HG02870 (cell line): Measurements from ENCODE around the gene MAP2K3.

ENCODE experiments used
- ATAC-seq: cut with Tn5 transposase; IDR thresholded peaks from one replicate; pipeline ENCODE4 v1.9.1; 2021; ENCODE audit warnings: mild to moderate bottlenecking, moderate library complexity; ENCODE audit not compliant: unreplicated experiment

The MAP2K3 gene

GRCh38 chr17:21252796-21253645 lies 31.5 kb upstream of the MAP2K3 start, which contains the start of gene NATD1:
NATD1 (minus strand) TSS chr17:21253410; CDS start chr17:21253264, 146 bp downstream.
- ATAC-seq: peak; percentile 83

DNA sequence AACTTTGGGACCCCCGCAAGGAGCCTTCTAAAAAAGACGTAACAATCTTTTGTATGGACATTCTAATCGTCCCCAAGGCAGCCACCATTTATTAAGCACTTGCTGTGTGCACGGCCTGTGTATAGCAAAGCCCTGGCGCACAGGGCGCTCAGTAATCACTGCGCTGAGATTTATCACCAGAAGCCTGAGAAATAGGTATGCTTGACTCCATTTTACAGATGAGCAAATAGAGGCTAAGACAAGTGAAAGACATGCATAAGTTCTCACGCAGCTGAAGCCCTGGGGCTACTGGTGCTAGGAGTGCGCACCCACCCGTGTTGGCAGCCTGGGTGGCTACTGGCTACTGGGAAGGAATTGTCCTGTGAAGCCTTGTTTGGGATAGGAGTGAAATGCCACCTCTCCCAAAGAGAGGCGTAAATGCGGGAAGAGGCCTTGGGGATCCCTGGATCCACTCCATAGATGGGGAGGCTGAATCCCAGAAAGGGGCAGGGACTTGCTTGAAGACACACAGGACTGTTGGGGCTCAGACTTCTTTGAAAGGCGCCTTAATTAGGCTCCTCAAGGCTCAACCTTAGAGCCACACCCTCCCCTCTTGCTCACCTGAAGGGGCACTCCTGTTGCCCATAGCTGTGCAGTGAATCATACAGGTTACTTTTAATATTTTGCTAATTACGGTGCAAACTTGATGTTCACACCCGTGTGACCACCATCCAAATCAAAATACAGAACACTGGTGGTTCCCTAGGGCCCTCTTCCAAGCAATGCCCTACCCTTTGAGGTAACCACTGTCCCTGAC lies 30.7 kb upstream of the MAP2K3 start:
- peak; percentile 16 for ATAC-seq

DNA sequence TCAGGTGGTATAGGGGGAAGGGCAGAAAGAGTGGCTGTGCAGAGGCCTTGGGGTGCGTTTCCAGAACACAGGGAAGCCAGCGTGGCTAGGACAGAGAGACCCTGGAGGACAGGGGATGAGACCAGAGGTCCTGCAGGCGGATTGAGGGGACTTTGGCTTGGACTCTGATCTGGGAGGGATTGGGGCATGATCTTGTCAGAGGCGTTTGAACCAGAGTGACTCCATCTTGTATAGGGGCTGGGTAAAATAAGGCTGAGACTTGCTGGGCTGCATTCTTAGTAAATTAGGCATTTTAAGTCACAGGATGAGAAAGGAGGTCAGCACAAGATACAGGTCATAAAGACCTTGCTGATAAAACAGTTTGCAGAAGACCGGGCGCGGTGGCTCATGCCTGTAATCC lies 25.9 kb upstream of the MAP2K3 start:
- no peak for ATAC-seq

DNA sequence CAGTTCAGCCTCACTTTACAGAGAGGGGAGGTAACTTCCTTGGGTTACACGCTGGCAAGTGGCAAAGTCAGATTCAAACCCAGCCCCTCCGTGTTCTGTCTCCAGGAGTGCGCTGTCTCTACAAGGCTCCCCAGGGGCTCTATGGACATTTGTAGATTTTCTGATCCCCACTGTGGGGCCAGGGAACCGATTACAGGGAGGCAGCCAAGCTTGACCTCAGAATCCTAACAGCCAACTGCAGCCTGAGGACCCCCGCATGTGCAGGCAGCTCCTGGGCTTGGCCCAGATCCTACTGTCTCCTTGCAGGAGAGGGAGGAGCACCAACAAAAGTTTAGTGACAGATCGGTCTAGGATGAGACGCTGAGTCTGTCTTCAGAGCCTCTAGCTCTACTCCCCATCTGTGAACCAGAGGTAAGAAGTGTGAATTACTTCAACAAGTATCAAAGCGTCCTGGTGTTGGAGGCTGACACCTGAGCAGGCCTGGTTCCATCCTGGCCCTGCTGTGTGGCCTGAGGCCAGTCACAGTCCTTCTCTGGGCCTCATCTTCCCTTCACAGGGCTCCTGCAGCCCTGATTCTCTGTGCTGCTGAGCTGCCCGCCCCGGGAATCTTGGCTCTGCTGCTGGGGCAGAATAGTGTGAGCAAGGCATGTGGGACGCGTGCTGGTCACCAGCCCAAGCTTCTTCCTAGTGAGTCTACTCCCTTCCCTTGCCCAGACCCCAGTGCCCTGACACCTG lies 22.1 kb upstream of the MAP2K3 start:
- ATAC-seq: no peak

- ATAC-seq: no peak
Measured at GRCh38 chr17:21263376-21263775, 21.1 kb upstream of the MAP2K3 start.

DNA sequence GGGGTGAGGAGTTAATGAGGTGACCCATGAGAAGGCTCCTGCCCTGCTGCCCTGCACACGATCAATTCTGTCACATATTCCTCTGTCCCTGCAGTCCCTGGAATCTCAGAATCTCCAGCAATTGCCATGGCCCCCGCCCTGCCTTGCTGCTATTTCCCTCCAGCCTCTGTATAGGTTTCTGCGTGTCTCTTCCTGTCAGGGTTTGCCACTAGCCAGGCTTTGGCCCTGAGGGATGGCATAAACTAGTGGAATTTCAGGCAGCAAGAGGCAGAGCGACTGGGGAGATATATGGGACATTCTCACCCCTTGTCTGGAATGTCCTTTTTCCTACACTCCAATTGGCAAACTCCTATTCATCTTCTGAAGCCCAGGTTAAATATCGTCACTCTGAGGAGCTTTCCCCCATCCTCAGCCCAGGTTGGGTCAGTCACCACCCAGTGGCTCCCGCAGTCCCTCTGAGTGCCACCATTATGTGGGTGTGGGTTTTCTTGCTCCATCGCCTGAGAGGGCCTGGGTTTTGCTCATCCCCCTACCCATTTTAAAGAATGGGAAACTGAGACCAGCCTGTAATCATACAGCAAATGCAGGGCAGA lies 15.8 kb upstream of the MAP2K3 start:
- ATAC-seq: no peak

- no peak for ATAC-seq
Measured at GRCh38 chr17:21269394-21269793, 15.1 kb upstream of the MAP2K3 start.

DNA sequence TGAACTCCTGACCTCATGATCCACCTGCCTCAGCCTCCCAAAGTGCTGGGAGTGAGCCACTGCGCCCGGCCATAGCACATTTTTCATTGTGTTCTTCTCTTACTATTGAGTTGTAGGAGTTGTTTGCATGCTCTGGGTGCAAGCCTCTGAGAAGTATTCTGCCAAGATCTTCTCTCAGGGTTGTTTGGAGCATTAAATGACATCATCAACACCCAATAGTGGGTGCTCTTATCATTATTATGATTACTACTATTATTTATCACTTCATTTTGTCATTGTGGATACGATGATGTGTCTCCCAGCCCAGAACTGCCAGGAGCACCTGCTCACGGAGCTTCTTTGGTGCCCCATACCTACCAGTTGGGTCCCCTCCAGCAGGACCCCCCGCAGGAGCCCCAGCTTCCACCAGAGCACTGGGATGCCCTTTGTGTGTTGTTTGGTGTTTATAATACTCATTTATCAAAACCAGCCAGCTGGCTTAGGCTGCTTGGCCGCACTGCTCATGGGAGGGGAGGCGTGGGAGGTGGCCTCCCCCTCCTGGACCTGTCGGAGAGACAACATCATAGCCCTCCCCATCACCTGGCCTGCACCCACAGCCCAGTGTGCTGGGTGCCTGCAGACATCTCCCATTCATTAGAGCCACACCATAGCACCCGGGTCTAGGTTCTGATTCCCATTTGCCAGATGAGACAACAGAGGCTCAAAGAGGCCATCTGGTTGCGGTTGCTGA lies 12.9 kb upstream of the MAP2K3 start:
- ATAC-seq: no peak

GRCh38 chr17:21272250-21272649 lies 12.3 kb upstream of the MAP2K3 start:
- no peak for ATAC-seq

DNA sequence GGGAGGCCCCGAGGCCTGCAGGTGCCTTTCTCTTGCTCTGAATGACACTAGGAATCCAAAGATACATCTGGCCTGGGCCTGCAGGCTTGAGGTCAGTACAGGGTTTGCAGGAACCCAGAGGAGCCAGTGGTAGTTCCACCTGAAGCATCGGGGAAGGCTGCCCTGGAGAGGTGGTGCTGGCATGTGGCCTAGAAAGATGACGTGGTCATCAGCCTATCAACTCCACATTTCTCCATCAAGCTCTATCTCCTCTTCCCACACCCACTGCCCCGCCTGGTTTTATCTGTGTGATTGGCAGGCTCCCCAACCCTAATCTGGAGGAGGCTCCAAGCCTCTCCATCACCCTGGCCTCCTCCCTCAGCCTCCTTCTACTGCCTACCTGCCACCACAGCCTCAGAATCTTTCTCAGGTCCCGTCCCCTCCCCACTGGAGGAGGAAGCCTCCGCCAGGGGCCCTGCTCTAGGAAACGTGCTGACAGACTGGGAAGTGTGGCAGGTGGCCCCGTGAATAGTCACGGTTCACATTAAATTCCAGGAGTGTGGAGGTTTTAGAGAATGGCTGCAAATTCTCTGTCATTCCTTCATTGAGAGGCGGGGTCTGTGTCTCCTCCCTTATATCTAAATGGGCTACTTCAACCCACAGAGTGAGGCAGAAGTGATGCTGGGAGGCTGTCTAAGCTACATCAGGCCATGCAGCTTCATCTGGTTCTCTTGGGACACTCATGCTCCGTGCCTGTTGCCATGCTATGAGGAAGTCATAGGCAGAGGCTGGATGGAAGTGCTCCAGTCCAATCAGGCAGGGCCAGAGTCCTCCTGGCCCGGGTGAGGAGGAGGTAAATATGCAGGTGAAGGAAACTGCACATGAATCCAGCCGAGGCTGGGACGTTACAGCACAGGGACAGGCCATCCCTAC lies 11.4 kb upstream of the MAP2K3 start:
- no peak for ATAC-seq

GRCh38 chr17:21275047-21275578 lies 9.4 kb upstream of the MAP2K3 start:
- peak; percentile 9 for ATAC-seq

GRCh38 chr17:21275579-21276263 lies 8.8 kb upstream of the MAP2K3 start:
- ATAC-seq: peak; percentile 87

DNA sequence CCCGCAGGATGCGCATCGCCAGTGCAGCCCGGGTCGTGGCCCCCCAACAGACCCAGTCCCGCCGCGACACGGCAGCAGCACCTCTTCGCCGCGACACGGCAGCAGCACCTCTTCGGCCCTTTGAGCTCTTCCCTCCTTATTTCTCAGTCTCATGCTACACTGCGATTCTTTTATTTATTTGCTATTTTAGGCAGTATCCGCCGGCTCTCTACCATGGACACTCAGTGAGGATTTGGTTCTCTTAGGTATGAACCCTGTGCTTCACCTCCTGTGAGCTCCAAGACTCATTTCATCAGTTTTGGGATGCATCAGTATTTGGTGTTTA lies 8.3 kb upstream of the MAP2K3 start:
- no peak for ATAC-seq

- ATAC-seq: no peak
Measured at GRCh38 chr17:21277332-21277731, 7.2 kb upstream of the MAP2K3 start.

- ATAC-seq: no peak
Measured at GRCh38 chr17:21278450-21279197, 5.9 kb upstream of the MAP2K3 start.

- no peak for ATAC-seq
Measured at GRCh38 chr17:21279198-21279535, 5.3 kb upstream of the MAP2K3 start.

DNA sequence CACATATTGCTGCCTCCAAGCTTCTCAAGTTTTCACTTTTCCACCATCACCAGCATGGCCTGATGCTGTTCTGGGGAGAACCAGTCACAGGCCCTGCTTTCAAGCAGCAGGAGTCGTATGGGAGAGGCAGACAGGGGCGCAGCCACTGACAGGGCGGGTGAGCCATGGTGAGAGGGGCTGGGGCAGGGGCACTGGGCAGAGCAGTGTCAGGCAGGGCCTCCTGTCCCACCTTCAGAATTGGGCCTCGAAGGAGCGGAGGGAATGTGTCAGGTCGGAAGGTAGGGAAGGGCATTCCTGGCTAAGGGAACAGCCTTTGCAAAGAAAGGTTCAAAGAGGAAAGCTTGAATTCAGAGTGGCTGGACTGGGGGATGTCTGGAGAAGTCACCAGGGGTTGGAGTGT lies 4.9 kb upstream of the MAP2K3 start:
- no peak for ATAC-seq

GRCh38 chr17:21280081-21280518 lies 4.4 kb upstream of the MAP2K3 start:
- peak; percentile 24 for ATAC-seq
